BE2C (cell line): ENCODE measurements around the gene CYP4F2.
"Not testable (repeated sequence)": the region's sequence is repeated elsewhere in the genome, so short reads cannot be mapped to it uniquely, and the experiment has no call there.

ENCODE experiments used
- DNase-seq: peaks from one replicate; pipeline ENCODE4 v3.0.0-alpha.2; 2020
- H3K27me3 ChIP-seq: fragments of 250-450 bp; sonication (Bioruptor Pico); 2 replicates; pipeline ENCODE4 v1.5.1; 2020; ENCODE audit warnings: mild to moderate bottlenecking
- H3K36me3 ChIP-seq: fragments of 250-450 bp; sonication (Bioruptor Pico); 2 replicates; pipeline ENCODE4 v1.5.1; 2020; ENCODE audit warnings: mild to moderate bottlenecking
- H3K4me1 ChIP-seq: fragments of 250-450 bp; sonication (Bioruptor Pico); 2 replicates; pipeline ENCODE4 v1.5.1; 2020
- H3K4me3 ChIP-seq: 2 replicates; pipeline ENCODE4 v1.5.1; 2011; ENCODE audit warnings: low read depth, low read length
- H3K9me3 ChIP-seq: fragments of 250-450 bp; sonication (Bioruptor Pico); 2 replicates; pipeline ENCODE4 v1.5.1; 2020
- TF ChIP-seq, protein P1 (sequence below): IDR thresholded peaks from 2 replicates; pipeline ENCODE4 v1.5.1; 2012; ENCODE audit warnings: mild to moderate bottlenecking, low read depth, low read length

The CYP4F2 gene

GRCh38 chr19:15829786-15830185 lies 68.1 kb downstream of the CYP4F2 start:
- peaks cover 32% of the 10 kb centered on the region for H3K27me3 ChIP-seq
- no peaks in the 10 kb centered on the region for H3K36me3 ChIP-seq
- TF ChIP-seq, protein P1, sequence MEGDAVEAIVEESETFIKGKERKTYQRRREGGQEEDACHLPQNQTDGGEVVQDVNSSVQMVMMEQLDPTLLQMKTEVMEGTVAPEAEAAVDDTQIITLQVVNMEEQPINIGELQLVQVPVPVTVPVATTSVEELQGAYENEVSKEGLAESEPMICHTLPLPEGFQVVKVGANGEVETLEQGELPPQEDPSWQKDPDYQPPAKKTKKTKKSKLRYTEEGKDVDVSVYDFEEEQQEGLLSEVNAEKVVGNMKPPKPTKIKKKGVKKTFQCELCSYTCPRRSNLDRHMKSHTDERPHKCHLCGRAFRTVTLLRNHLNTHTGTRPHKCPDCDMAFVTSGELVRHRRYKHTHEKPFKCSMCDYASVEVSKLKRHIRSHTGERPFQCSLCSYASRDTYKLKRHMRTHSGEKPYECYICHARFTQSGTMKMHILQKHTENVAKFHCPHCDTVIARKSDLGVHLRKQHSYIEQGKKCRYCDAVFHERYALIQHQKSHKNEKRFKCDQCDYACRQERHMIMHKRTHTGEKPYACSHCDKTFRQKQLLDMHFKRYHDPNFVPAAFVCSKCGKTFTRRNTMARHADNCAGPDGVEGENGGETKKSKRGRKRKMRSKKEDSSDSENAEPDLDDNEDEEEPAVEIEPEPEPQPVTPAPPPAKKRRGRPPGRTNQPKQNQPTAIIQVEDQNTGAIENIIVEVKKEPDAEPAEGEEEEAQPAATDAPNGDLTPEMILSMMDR: no peak
- H3K9me3 ChIP-seq: no peaks in the 10 kb centered on the region
- no peak for DNase-seq
- no peak overlapping the region for H3K4me3 ChIP-seq
- no peaks in the 10 kb centered on the region for H3K4me1 ChIP-seq

DNA sequence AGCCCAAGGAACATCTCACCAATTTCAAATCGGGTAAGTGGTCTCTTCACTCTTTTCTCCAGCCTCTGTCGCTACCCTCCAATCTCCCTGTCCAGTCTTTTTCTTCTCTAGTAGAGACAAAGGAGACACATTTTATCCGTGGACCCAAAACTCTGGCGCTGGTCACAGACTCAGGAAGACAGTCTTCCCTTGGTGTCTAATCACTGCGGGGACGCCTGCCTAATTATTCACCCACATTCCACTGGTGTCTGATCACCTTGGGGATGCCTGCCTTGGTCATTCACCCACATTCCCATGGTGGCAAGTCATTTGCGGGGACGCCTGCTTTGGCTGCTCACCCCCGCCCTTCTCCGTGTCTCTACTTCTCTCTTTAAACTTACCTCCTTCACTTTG lies 68.6 kb downstream of the CYP4F2 start:
- H3K9me3 ChIP-seq: no peaks in the 10 kb centered on the region
- no peaks in the 10 kb centered on the region for H3K36me3 ChIP-seq
- H3K4me1 ChIP-seq: no peaks in the 10 kb centered on the region
- TF ChIP-seq, protein P1: no peak
- DNase-seq: no peak
- peaks cover 32% of the 10 kb centered on the region for H3K27me3 ChIP-seq
- no peak overlapping the region for H3K4me3 ChIP-seq

DNA sequence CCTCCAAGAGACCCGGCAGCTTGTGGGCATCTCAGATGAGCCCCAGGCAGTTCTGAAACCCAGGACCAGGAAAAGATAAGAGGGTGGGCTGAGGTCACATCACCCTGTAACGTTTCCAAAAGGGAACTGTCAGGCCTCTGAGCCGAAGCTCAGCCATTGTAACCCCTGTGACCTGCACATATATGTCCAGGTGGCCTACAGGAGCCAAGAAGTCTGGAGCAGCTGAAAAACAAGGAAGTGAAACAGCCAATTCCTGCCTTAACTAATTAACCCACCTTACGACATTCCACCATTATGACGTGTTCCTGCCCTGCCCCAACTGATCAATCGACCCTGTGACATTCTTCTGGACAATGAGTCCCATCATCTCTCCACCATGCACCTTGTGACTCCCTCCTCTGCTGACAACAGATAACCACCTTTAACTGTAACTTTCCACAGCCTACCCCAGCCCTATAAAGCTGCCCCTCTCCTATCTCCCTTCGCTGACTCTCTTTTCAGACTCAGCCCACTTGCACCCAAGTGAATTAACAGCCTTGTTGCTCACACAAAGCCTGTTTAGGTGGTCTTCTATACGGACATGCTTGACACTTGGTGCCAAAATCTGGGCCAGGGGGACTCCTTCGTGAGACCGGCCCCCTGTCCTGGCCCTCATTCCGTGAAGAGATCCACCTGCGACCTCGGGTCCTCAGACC lies 69.1 kb downstream of the CYP4F2 start:
- H3K9me3 ChIP-seq, DNase-seq, H3K4me1 ChIP-seq, H3K4me3 ChIP-seq, H3K36me3 ChIP-seq: not testable (repeated sequence)
- peaks cover 32% of the 10 kb centered on the region for H3K27me3 ChIP-seq

GRCh38 chr19:15828121-15828610 lies 69.7 kb downstream of the CYP4F2 start:
- Histone ChIP-seq H3K36me3 (no peaks in the 10 kb centered on the region), H3K4me1 (no peaks in the 10 kb centered on the region), H3K9me3 (no peaks in the 10 kb centered on the region), H3K27me3 (peaks cover 32% of the 10 kb centered on the region), H3K4me3 (no peak overlapping the region)
- TF ChIP-seq, protein P1: no peak
- DNase-seq: no peak
